DOHH2 (cell line): ENCODE results near the gene PRR23A.

Experiments
- CTCF ChIP-seq: fragments of 200-600 bp; sonication (generic); IDR thresholded peaks from one replicate; pipeline ENCODE4 v1.5.1; 2014; ENCODE audit warnings: antibody characterized with exemption, mild to moderate bottlenecking, low read depth, low read length; ENCODE audit not compliant: poor library complexity, severe bottlenecking
- EZH2phosphoT487 ChIP-seq: fragments of 200-600 bp; sonication (generic); IDR thresholded peaks from 2 replicates; pipeline ENCODE4 v1.6.1; 2017; ENCODE audit warnings: borderline replicate concordance, mild to moderate bottlenecking, antibody characterized with exemption, low read length, moderate library complexity, mixed read lengths

- TF ChIP-seq CTCF (no peak), EZH2phosphoT487 (no peak)
Observed at GRCh38 chr3:139006051-139006716, at the start of gene PRR23A.
